OCI-LY3 (cell line): ENCODE measurements around the gene RGS9BP.

Source experiments
- CTCF ChIP-seq: fragments of 200-600, 300-600 bp; sonication (generic); IDR thresholded peaks from 2 replicates; pipeline ENCODE4 v1.5.1; 2014; ENCODE audit warnings: antibody characterized with exemption, low read length, low read depth
- EZH2phosphoT487 ChIP-seq: fragments of 200-600 bp; shearing (Covaris generic); IDR thresholded peaks from 2 replicates; pipeline ENCODE4 v1.6.1; 2018; ENCODE audit warnings: antibody characterized with exemption, mixed run types, low read depth

- TF ChIP-seq CTCF = no peak
- TF ChIP-seq EZH2phosphoT487 = no peak
Measured at GRCh38 chr19:32647361-32647760, 28.3 kb upstream of the RGS9BP start.
